IMR-90 (cell line): Measurements from ENCODE around the gene HS3ST2. TPM values are rescaled to one million over a fixed set of nuclear protein-coding genes. Genes with fewer than 3 reads are reported as not detected.

ENCODE experiments used
- ATAC-seq: fragments of 200-7000 bp; cut with Tn5 transposase; 2 replicates; pipeline ENCODE4 v1.9.1; 2020; ENCODE audit warnings: low read depth, mild to moderate bottlenecking, moderate library complexity
- BruUV-seq: library from RNA; stranded (reverse); fragments of 400-500 nt; replicated peaks from 2 replicates; lab custom pipeline; 2021; lab: Mats Ljungman, UMichigan
- CTCF ChIA-PET: fragments of 300-600 bp; formaldehyde crosslinking; extraction: SDS; loops from one replicate; lab custom pipeline; 2021; ENCODE audit warnings: antibody characterized with exemption; lab: Yijun Ruan, JAX
- POLR2A ChIA-PET: fragments of 300-600 bp; sonication (Branson Sonifier 250); formaldehyde crosslinking; loops from one replicate; lab custom pipeline; 2022; ENCODE audit warnings: antibody characterized with exemption; ENCODE audit not compliant: unreplicated experiment; lab: Charles Lee
- DNase-seq: peaks from one replicate; pipeline ENCODE4 v3.0.0; 2013
- H2AFZ ChIP-seq: replicated peaks from 2 replicates; pipeline ENCODE3; 2013; ENCODE audit warnings: low read length, mild to moderate bottlenecking; ENCODE audit not compliant: poor library complexity
- H2AK5ac ChIP-seq: 2 replicates; pipeline ENCODE4 v1.6.1; 2013; ENCODE audit warnings: low read depth, low read length, inconsistent platforms
- H2AK9ac ChIP-seq: replicated peaks from 2 replicates; pipeline ENCODE3; 2013; ENCODE audit warnings: mild to moderate bottlenecking, low read depth, low read length, moderate library complexity; ENCODE audit not compliant: poor library complexity
- H2BK120ac ChIP-seq: 2 replicates; pipeline ENCODE4 v1.6.1; 2013; ENCODE audit warnings: low read depth, low read length, inconsistent platforms
- H2BK15ac ChIP-seq: 3 replicates; pipeline ENCODE4 v1.6.1; 2013; ENCODE audit warnings: low read depth, low read length, inconsistent platforms
- H2BK20ac ChIP-seq: 2 replicates; pipeline ENCODE4 v1.6.1; 2013; ENCODE audit warnings: low read depth, mild to moderate bottlenecking, inconsistent platforms, low read length, moderate library complexity
- H2BK5ac ChIP-seq: 2 replicates; pipeline ENCODE4 v1.6.1; 2013; ENCODE audit warnings: mild to moderate bottlenecking, low read depth, low read length, inconsistent platforms; ENCODE audit not compliant: poor library complexity, severe bottlenecking
- H3K14ac ChIP-seq: replicated peaks from 2 replicates; pipeline ENCODE4 v1.6.1; 2013; ENCODE audit warnings: low read depth, low read length, inconsistent platforms
- H3K18ac ChIP-seq: 2 replicates; pipeline ENCODE4 v1.6.1; 2013; ENCODE audit warnings: low read depth, low read length, control low read depth
- H3K23ac ChIP-seq: 2 replicates; pipeline ENCODE4 v1.6.1; 2013; ENCODE audit warnings: low read depth, low read length, inconsistent platforms
- H3K27ac ChIP-seq: 2 replicates; pipeline ENCODE4 v1.5.1; 2013; ENCODE audit warnings: mild to moderate bottlenecking, control low read depth, low read length; ENCODE audit not compliant: insufficient read depth
- H3K27me3 ChIP-seq: 2 replicates; pipeline ENCODE4 v1.6.1; 2013; ENCODE audit warnings: low read length; ENCODE audit not compliant: control insufficient read depth, insufficient read depth
- H3K36me3 ChIP-seq: 2 replicates; pipeline ENCODE4 v1.6.1; 2013; ENCODE audit warnings: low read length, mixed read lengths; ENCODE audit not compliant: control insufficient read depth, insufficient read depth
- H3K4ac ChIP-seq: 2 replicates; pipeline ENCODE4 v1.6.1; 2013; ENCODE audit warnings: low read depth, low read length, inconsistent platforms
- H3K4me1 ChIP-seq: 2 replicates; pipeline ENCODE4 v1.6.1; 2013; ENCODE audit warnings: low read length, mixed read lengths; ENCODE audit not compliant: control insufficient read depth, insufficient read depth
- H3K4me2 ChIP-seq: 2 replicates; pipeline ENCODE4 v1.6.1; 2013; ENCODE audit warnings: low read depth, mild to moderate bottlenecking, control low read depth, low read length, moderate library complexity
- H3K4me3 ChIP-seq: 2 replicates; pipeline ENCODE4 v1.5.1; 2013; ENCODE audit warnings: low read depth, mild to moderate bottlenecking, control low read depth, low read length, moderate library complexity; ENCODE audit not compliant: insufficient read depth
- H3K56ac ChIP-seq: 2 replicates; pipeline ENCODE4 v1.6.1; 2013; ENCODE audit warnings: low read length, inconsistent platforms; ENCODE audit not compliant: insufficient read depth; ENCODE audit errors: extremely low read depth
- H3K79me1 ChIP-seq, 2 experiments: 2 replicates each; pipeline ENCODE4 v1.6.1; 2013; ENCODE audit warnings: low read length in 2 of 2, inconsistent platforms in 1 of 2, low read depth in 1 of 2
- H3K9ac ChIP-seq: 2 replicates; pipeline ENCODE4 v1.6.1; 2013; ENCODE audit warnings: low read depth, low read length, control low read depth
- H3K9me1 ChIP-seq: 2 replicates; pipeline ENCODE4 v1.6.1; 2013; ENCODE audit warnings: low read length, inconsistent platforms; ENCODE audit not compliant: insufficient read depth
- H3K9me3 ChIP-seq: 2 replicates; pipeline ENCODE4 v1.6.1; 2013; ENCODE audit warnings: low read length; ENCODE audit not compliant: control insufficient read depth, insufficient read depth
- H4K20me1 ChIP-seq: 2 replicates; pipeline ENCODE4 v1.6.1; 2013; ENCODE audit warnings: low read length, inconsistent platforms; ENCODE audit not compliant: insufficient read depth
- H4K5ac ChIP-seq: 2 replicates; pipeline ENCODE4 v1.6.1; 2013; ENCODE audit warnings: mild to moderate bottlenecking, low read depth, low read length, control low read depth
- H4K8ac ChIP-seq, 2 experiments: 2 replicates each; pipeline ENCODE4 v1.6.1; 2013; ENCODE audit warnings: low read depth in 2 of 2, low read length in 2 of 2, control low read depth in 1 of 2, inconsistent platforms in 1 of 2
- H4K91ac ChIP-seq: 2 replicates; pipeline ENCODE4 v1.6.1; 2013; ENCODE audit warnings: low read depth, low read length, inconsistent platforms; ENCODE audit not compliant: insufficient read depth
- FOS ChIP-seq: fragments of 150-350 bp; IDR thresholded peaks from 2 replicates; pipeline ENCODE4 v1.6.1; 2016; ENCODE audit warnings: low read depth, low read length
- MAFK ChIP-seq: IDR thresholded peaks from 2 replicates; pipeline ENCODE4 v1.6.1; 2012; ENCODE audit warnings: low read depth, low read length, improper control_type of control experiment
- MAZ ChIP-seq: IDR thresholded peaks from 2 replicates; pipeline ENCODE4 v1.6.1; 2012; ENCODE audit warnings: low read depth, mild to moderate bottlenecking, low read length, improper control_type of control experiment, moderate library complexity, borderline replicate concordance
- MXI1 ChIP-seq: IDR thresholded peaks from 2 replicates; pipeline ENCODE4 v1.6.1; 2012; ENCODE audit warnings: low read depth, mild to moderate bottlenecking, low read length, moderate library complexity, borderline replicate concordance
- NFE2L2 ChIP-seq: fragments of 150-350 bp; IDR thresholded peaks from 2 replicates; pipeline ENCODE4 v1.6.1; 2016; ENCODE audit warnings: low read depth, mild to moderate bottlenecking, low read length
- POLR2A ChIP-seq: IDR thresholded peaks from 2 replicates; pipeline ENCODE4 v1.6.1; 2012; ENCODE audit warnings: mild to moderate bottlenecking, low read depth, low read length
- RAD21 ChIP-seq: IDR thresholded peaks from 2 replicates; pipeline ENCODE4 v1.6.1; 2012; ENCODE audit warnings: low read length, improper control_type of control experiment
- RCOR1 ChIP-seq: IDR thresholded peaks from 2 replicates; pipeline ENCODE4 v1.6.1; 2012; ENCODE audit warnings: mild to moderate bottlenecking, low read length, improper control_type of control experiment; ENCODE audit not compliant: insufficient replicate concordance
- SMC3 ChIP-seq: fragments of 150-350 bp; IDR thresholded peaks from 2 replicates; pipeline ENCODE4 v1.6.1; 2016; ENCODE audit warnings: low read depth, mild to moderate bottlenecking, antibody characterized with exemption, low read length, moderate library complexity
- USF2 ChIP-seq: fragments of 150-350 bp; IDR thresholded peaks from 2 replicates; pipeline ENCODE4 v1.6.1; 2017; ENCODE audit warnings: mild to moderate bottlenecking, antibody characterized with exemption, low read length, low read depth
- WGBS, 2 experiments: methylation state at CpG; one replicate each; pipeline versions ENCODE4 v1.1.5 to v1.1.7; 2013; ENCODE audit warnings: missing lambda C conversion rate in 2 of 2; ENCODE audit not compliant: insufficient read length in 1 of 2; ENCODE audit errors: extremely low coverage in 2 of 2; 5-methylcytosine and 5-hydroxymethylcytosine counted together
- dilution Hi-C: fragments of 300-500 bp; cut with HindIII; formaldehyde crosslinking; loops from one replicate; pipeline ENCODE4 v1.14.3; 2018; ENCODE audit warnings: low sequenced_read_pairs; ENCODE audit not compliant: unreplicated experiment
- in situ Hi-C: fragments of 300-500 bp; cut with MboI; formaldehyde crosslinking; loops from 3 replicates; pipeline ENCODE4 v1.14.3; 2019; ENCODE audit warnings: low sequenced_read_pairs, inconsistent platforms, mixed read lengths
- intact Hi-C: fragments of 100-400 bp; cut with micrococcal nuclease; formaldehyde crosslinking; loops from 2 replicates; pipeline ENCODE4 v1.10.0; 2022
- polyA plus RNA-seq, 3 experiments: library from polyadenylated mRNA; depleted of rRNA; stranded (reverse); fragments of >200 nt; gene quantifications; 2 replicates each; pipeline ENCODE4 v1.2.3, GENCODE V29; 2012; ENCODE audit warnings: low replicate concordance in 1 of 3
- total RNA-seq: library from RNA; depleted of rRNA; stranded (reverse); fragments of >200 nt; gene quantifications from 2 replicates; pipeline ENCODE4 v1.2.3, GENCODE V29; 2012

The HS3ST2 gene
- total and polyA plus RNA-seq, 2 of the 4 experiments (the other 2 are of a cell fraction), result not detected

- no peaks in the 10 kb centered on the region for H3K79me1 ChIP-seq
- no peak overlapping the region for H3K27ac ChIP-seq
- WGBS, 2 experiments, result 28% methylated on average over 32 of the region's 33 CpGs; no CpG with 5 or more reads in 1 of the 2 experiments
- dilution Hi-C loops (no loop called here), intact Hi-C loops (no loop called here), in situ Hi-C loops (no loop called here)
- DNase-seq, result no peak
- H3K4me3 ChIP-seq, result no peak overlapping the region
- no peak overlapping the region for H3K4ac ChIP-seq
- TF ChIP-seq MXI1 (no peak), POLR2A (no peak), RAD21 (no peak), RCOR1 (no peak), USF2 (no peak), MAFK (no peak), FOS (no peak), NFE2L2 (no peak), MAZ (no peak), SMC3 (no peak)
- H2AK5ac ChIP-seq, result no peak overlapping the region
- H3K14ac ChIP-seq, result no peak overlapping the region
- H2BK15ac ChIP-seq, result no peak overlapping the region
- no peak overlapping the region for H2BK120ac ChIP-seq
- no peaks in the 10 kb centered on the region for H4K20me1 ChIP-seq
- H3K18ac ChIP-seq, result no peak overlapping the region
- peaks cover 5% of the 10 kb centered on the region; the same call in 1 of the 2 replicates for H3K27me3 ChIP-seq
- H3K9me3 ChIP-seq, result no peaks in the 10 kb centered on the region
- ChIA-PET POLR2A (no interaction called here), CTCF (no interaction called here)
- BruUV-seq, result no TSS peak
- H3K9ac ChIP-seq, result no peak overlapping the region
- H3K36me3 ChIP-seq, result no peaks in the 10 kb centered on the region
- H3K56ac ChIP-seq, result no peak overlapping the region
- H2BK20ac ChIP-seq, result no peak overlapping the region
- no peaks in the 10 kb centered on the region for H3K4me1 ChIP-seq
- no peak for ATAC-seq
- H3K9me1 ChIP-seq, result peaks cover 3% of the 10 kb centered on the region; the same call in 1 of the 2 replicates
- H4K91ac ChIP-seq, result no peak overlapping the region
- peak overlapping the region; percentile 57 for H2AFZ ChIP-seq
- H4K8ac ChIP-seq, result no peak overlapping the region
- no peak overlapping the region for H3K4me2 ChIP-seq
- no peak overlapping the region for H2AK9ac ChIP-seq
- H2BK5ac ChIP-seq, result no peak overlapping the region
- H3K23ac ChIP-seq, result no peak overlapping the region
- H4K5ac ChIP-seq, result no peak overlapping the region
Measured at GRCh38 chr16:22948058-22948602, 134.2 kb downstream of the HS3ST2 start.
